Memory B cell (primary cell): Measurements from ENCODE around the gene NYAP1.
"Not testable (repeated sequence)": the region's sequence is repeated elsewhere in the genome, so short reads cannot be mapped to it uniquely, and the experiment has no call there.

Source experiments
- ATAC-seq: fragments of 150-1000 bp; cut with Tn5 transposase; 2 replicates; pipeline ENCODE4 v1.10.0; 2021; ENCODE audit warnings: low read depth, mild to moderate bottlenecking, moderate library complexity
- DNase-seq, 2 donors: peaks; one replicate each; pipeline ENCODE4 v3.0.0; 2022; ENCODE audit warnings: low spot score in 2 of 2
- H3K27ac Mint-ChIP-seq: one replicate; pipeline ENCODE4 v1.8.0; 2022; ENCODE audit warnings: mild to moderate bottlenecking, moderate library complexity, mixed read lengths
- H3K27me3 Mint-ChIP-seq: one replicate; pipeline ENCODE4 v1.8.0; 2022; ENCODE audit warnings: mixed read lengths
- H3K36me3 Mint-ChIP-seq: one replicate; pipeline ENCODE4 v1.8.0; 2022; ENCODE audit warnings: mild to moderate bottlenecking, mixed read lengths
- H3K4me1 Mint-ChIP-seq: one replicate; pipeline ENCODE4 v1.8.0; 2022; ENCODE audit warnings: mixed read lengths
- H3K4me3 Mint-ChIP-seq: one replicate; pipeline ENCODE4 v1.8.0; 2022; ENCODE audit warnings: mild to moderate bottlenecking, moderate library complexity, mixed read lengths
- H3K9me3 Mint-ChIP-seq: one replicate; pipeline ENCODE4 v1.8.0; 2022; ENCODE audit warnings: mixed read lengths

The NYAP1 gene

DNA sequence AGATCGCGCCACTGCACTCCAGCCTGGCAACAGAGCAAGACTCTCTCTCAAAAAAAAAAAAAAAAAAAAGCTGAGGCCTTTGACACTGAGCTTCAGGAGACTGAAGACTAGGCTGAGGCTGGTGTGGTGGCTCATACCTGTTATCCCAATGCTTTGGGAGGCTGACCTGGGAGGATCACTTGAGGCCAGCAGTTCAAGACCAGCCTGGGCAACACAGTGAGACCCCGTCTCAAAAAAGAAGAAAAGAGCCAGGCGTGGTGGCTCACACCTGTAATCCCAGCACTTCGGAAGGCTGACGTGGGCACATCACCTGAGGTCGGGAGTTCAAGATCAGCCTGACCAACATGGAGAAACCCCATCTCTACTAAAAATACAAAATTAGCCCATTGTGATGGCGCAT lies 36.4 kb upstream of the NYAP1 start:
- not testable (repeated sequence) for H3K4me3 Mint-ChIP-seq, H3K9me3 Mint-ChIP-seq, ATAC-seq, DNase-seq, H3K27ac Mint-ChIP-seq, H3K27me3 Mint-ChIP-seq, H3K36me3 Mint-ChIP-seq
- H3K4me1 Mint-ChIP-seq, result peaks cover 11% of the 10 kb centered on the region

DNA sequence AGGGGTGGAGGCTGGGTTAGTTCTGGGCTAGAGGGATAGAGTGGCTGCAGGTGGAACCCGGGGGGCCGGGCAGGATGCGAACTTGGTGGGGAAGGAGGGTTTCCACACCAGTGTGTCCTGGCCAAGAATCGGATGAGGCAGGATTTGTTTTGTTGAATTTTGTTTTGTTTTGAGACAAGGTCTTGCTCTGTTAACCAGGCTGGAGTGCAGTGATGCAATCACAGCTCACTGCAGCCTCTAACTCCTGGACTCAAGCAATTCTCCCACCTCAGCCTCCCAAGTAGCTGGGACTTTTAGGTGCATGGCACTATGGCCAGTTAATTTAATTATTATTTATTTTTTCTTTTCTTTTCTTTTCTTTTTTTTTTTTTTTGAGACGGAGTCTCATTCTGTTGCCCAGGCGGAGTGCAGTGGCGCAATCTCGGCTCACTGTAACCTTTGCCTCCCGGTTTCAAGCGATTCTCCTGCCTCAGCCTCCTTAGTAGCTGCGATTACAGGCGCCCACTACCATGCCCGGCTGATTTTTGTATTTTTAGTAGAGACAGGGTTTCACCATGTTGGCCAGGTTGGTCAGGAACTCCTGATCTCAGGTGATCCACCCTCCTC lies 34.4 kb upstream of the NYAP1 start:
- no peaks in the 10 kb centered on the region for H3K9me3 Mint-ChIP-seq
- no peak overlapping the region for H3K27ac Mint-ChIP-seq
- ATAC-seq, result no peak
- DNase-seq, result no peak
- no peaks in the 10 kb centered on the region for H3K27me3 Mint-ChIP-seq
- H3K4me3 Mint-ChIP-seq, result no peak overlapping the region
- no peaks in the 10 kb centered on the region for H3K36me3 Mint-ChIP-seq
- H3K4me1 Mint-ChIP-seq, result peaks cover 10% of the 10 kb centered on the region

DNA sequence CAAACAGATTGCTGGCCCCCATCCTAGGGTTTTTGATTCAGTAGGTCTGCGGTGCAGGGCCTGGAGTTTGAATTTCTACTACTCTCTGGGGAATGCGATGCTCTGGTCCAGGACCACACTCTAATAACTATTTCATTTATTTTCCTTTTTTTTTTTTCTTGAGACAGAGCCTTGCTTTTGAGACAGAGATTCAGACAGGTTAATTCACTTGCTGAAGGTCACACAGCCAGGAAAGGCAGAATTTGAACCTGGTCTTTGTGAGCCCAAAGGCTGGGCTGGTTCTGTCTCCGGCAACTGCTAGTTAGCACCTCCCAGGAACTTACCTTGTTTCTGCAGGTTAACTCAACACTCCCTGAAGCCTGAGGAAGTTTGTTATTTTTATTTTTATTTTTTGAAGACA lies 31.2 kb upstream of the NYAP1 start:
- H3K4me1 Mint-ChIP-seq, result peaks cover 8% of the 10 kb centered on the region
- ATAC-seq, result no peak
- H3K4me3 Mint-ChIP-seq, result no peak overlapping the region
- H3K36me3 Mint-ChIP-seq, result no peaks in the 10 kb centered on the region
- H3K9me3 Mint-ChIP-seq, result no peaks in the 10 kb centered on the region
- no peaks in the 10 kb centered on the region for H3K27me3 Mint-ChIP-seq
- no peak for DNase-seq
- H3K27ac Mint-ChIP-seq, result no peak overlapping the region

DNA sequence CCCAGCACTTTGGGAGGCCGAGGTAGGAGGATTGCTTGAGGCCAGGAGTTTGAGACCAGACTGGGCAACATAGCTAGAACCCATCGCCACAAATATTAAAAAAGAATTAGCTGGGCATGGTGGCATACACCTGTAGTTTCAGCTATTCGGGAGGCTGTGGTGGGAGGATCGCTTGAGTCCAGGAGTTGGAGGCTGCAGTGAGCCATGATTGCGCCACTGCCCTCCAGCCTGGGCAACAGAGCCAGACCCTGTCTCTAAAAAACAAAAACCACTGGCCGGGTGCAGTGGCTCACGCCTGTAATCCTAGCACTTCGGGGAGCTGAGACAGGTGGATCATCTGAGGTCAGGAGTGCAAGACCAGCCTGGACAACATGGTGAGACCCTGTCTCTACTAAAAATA lies 29.9 kb upstream of the NYAP1 start:
- not testable (repeated sequence) for DNase-seq, H3K27me3 Mint-ChIP-seq, ATAC-seq, H3K27ac Mint-ChIP-seq, H3K9me3 Mint-ChIP-seq, H3K4me3 Mint-ChIP-seq, H3K4me1 Mint-ChIP-seq, H3K36me3 Mint-ChIP-seq

DNA sequence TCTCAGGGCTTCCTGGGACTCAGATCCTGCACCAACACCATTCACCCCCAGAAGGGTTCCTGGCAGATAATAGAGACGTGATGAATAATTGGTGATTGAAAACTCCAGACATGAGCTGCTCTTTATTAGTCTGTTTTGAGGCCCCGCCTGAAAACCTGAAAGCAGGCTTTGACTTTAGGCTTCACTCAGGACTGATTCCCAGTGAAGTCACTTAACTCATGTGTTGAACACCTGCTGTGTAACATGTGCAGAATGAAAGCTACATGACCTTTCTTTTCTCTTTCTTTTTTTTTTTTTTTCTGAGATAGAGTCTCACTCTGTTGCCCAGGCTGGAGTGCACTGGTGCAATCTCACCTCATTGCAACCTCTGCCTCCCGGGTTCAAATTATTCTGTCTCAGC lies 28.5 kb upstream of the NYAP1 start:
- Mint-ChIP-seq H3K27me3 (no peaks in the 10 kb centered on the region), H3K27ac (no peak overlapping the region), H3K4me3 (no peak overlapping the region), H3K4me1 (peaks cover 8% of the 10 kb centered on the region), H3K36me3 (peaks cover 2% of the 10 kb centered on the region), H3K9me3 (no peaks in the 10 kb centered on the region)
- DNase-seq (no peak), ATAC-seq (no peak)

DNA sequence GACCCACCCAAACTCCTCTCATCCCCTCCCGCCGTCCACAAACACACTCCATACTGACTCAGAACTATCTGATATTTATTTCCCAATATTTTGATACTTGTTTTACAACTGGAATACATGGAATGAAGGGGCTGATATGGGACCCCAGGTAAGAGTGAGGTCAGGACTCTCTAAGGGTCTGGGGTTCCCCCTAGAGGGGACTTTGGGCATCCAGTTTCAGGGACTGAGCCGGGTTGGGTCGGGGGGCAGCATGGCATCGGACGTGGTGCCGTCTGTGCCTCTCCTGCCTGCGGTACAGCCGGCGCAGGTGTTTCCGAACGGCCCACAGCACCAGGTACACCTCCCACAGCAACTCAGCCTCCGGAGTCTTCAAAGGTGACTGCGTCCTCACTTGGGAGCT lies 27.2 kb upstream of the NYAP1 start:
- no peak overlapping the region for H3K4me3 Mint-ChIP-seq
- H3K9me3 Mint-ChIP-seq, result no peaks in the 10 kb centered on the region
- H3K27me3 Mint-ChIP-seq, result no peaks in the 10 kb centered on the region
- peaks cover 4% of the 10 kb centered on the region for H3K4me1 Mint-ChIP-seq
- ATAC-seq (no peak), DNase-seq (no peak)
- H3K36me3 Mint-ChIP-seq, result peaks cover 5% of the 10 kb centered on the region
- H3K27ac Mint-ChIP-seq, result no peak overlapping the region

DNA sequence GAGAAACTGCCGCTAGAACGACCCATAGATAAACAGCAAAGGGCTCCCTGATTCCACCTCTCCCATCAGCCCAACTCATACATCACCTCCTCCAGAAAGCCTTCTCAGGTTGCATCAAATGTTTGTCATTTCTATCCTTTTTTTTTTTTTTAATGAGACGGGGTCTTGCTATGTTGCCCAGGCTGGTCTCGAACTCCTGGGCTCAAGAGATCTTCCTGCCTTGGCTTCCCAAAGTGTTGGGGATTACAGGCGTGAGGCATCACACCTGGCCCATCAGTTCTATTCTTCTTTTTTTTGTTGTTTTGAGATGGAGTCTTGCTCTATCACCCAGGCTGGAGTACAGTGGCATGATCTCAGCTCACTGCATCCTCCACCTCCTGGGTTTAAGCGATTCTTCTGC lies 26.7 kb upstream of the NYAP1 start:
- H3K27ac Mint-ChIP-seq, result no peak overlapping the region
- no peak for ATAC-seq
- H3K4me1 Mint-ChIP-seq, result peaks cover 4% of the 10 kb centered on the region
- peaks cover 6% of the 10 kb centered on the region for H3K36me3 Mint-ChIP-seq
- H3K27me3 Mint-ChIP-seq, result no peaks in the 10 kb centered on the region
- no peak for DNase-seq
- H3K9me3 Mint-ChIP-seq, result no peaks in the 10 kb centered on the region
- no peak overlapping the region for H3K4me3 Mint-ChIP-seq

DNA sequence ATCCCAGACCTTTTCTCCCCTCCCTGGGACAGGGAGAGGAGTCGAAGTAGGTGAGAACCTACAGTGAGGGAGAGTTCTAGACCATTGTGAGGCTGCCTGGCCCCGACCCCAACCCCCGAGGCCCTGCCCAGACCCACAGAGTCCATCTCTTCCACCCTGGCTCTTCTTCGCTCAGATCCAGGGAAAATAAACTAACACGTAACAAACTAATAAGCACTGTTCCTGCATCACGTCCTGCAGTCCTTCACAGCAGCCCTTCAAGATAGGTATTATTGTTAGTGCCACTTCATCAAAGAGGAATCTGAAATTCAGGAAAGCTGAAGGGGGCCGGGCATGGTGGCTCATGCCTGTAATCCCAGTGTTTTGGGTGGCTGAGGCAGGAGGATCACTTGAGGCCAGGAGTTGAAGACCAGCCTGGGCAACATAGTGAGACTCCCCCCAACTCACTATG lies 19.5 kb upstream of the NYAP1 start, which contains the start of gene SPACDR:
Gene SPACDR, minus strand, starts transcription at position 51 of the 451 bp plus-strand sequence. CDS start 235 bp downstream, outside the sequence.
- ATAC-seq, result no peak
- Mint-ChIP-seq H3K27me3 (no peaks in the 10 kb centered on the region), H3K9me3 (no peaks in the 10 kb centered on the region), H3K36me3 (peaks cover 16% of the 10 kb centered on the region), H3K27ac (no peak within 1 kb of the TSS), H3K4me3 (no peak within 1 kb of the TSS), H3K4me1 (peaks cover 5% of the 10 kb centered on the region)
- no peak for DNase-seq

DNA sequence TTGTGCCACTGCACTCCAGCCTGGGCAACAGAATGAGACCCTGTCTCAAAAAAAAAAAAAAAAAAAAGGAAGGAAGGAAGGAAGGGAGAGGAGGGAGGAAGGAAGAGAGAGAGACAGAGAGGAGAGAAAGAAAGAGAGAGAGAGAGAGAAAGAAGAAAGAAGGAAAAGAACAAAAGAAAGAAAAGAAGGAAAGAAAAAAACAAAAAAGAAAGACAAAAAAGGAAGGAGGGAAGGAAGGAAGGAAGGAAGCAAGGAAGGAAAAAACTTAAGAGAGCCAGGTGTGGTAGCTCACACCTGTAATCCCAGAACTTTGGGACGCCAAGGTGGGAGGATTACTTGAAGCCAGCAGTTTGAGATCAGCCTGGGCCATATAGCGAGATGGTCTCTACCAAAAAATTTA lies 18.9 kb upstream of the NYAP1 start:
- DNase-seq (no peak), ATAC-seq (no peak)
- H3K27ac Mint-ChIP-seq, result no peak overlapping the region
- H3K4me3 Mint-ChIP-seq, result no peak overlapping the region
- no peaks in the 10 kb centered on the region for H3K27me3 Mint-ChIP-seq
- H3K9me3 Mint-ChIP-seq, result no peaks in the 10 kb centered on the region
- peaks cover 5% of the 10 kb centered on the region for H3K4me1 Mint-ChIP-seq
- H3K36me3 Mint-ChIP-seq, result peaks cover 16% of the 10 kb centered on the region

DNA sequence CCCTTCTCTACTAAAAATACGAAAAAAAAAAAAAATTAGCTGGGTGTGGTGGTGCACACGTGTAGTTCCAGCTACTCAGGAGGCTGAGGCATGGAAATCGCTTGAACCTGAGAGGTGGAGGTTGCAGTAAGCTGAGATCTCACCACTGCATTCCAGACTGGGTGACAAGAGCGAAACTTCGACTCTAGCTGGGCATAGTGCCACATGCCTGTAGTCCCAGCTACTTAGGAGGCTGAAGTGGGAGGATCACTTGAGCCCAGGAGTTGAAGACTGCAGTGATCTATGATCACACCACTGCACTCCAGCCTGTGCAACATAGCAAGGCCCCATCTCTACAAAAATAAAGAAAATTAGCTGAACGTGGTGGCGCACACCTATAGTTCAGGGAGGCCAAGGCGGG lies 18.4 kb upstream of the NYAP1 start:
- DNase-seq (no peak), ATAC-seq (no peak)
- H3K27ac Mint-ChIP-seq, result no peak overlapping the region
- H3K4me1 Mint-ChIP-seq, result peaks cover 5% of the 10 kb centered on the region
- H3K27me3 Mint-ChIP-seq, result no peaks in the 10 kb centered on the region
- H3K4me3 Mint-ChIP-seq, result no peak overlapping the region
- peaks cover 16% of the 10 kb centered on the region for H3K36me3 Mint-ChIP-seq
- no peaks in the 10 kb centered on the region for H3K9me3 Mint-ChIP-seq

DNA sequence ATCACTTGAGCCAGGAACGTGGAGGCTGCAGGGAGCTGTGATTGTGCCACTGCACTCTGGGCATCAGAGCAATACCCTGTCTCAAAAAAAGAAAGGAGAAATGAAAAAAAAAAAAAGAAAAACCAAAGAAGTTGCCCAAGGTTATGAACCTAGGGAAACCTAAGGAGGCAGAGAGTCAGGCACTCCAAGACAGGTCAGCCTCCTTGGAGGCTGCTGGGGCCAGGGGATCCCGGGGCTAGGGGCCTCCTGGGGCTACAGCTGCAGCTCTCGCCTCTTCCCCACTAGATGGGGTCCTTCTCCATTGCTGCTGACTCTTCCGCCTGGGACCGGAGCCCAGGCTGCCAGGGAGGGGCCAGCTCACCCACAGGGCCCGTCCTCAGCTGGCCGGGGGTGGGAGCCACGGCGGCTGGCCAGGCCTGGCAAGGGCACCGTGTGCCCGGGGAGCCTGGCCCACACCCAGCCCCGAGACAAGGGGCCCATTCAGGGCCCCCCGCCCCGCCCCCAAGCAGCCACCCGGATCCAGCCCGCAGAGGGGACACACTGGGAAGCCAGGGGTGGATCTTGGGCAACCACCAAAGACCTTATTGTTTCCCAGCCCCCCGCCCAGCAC lies 17.9 kb upstream of the NYAP1 start:
- Mint-ChIP-seq H3K9me3 (no peaks in the 10 kb centered on the region), H3K4me3 (no peak overlapping the region), H3K36me3 (peaks cover 16% of the 10 kb centered on the region), H3K4me1 (peaks cover 5% of the 10 kb centered on the region), H3K27ac (no peak overlapping the region), H3K27me3 (no peaks in the 10 kb centered on the region)
- ATAC-seq, result no peak
- no peak for DNase-seq

DNA sequence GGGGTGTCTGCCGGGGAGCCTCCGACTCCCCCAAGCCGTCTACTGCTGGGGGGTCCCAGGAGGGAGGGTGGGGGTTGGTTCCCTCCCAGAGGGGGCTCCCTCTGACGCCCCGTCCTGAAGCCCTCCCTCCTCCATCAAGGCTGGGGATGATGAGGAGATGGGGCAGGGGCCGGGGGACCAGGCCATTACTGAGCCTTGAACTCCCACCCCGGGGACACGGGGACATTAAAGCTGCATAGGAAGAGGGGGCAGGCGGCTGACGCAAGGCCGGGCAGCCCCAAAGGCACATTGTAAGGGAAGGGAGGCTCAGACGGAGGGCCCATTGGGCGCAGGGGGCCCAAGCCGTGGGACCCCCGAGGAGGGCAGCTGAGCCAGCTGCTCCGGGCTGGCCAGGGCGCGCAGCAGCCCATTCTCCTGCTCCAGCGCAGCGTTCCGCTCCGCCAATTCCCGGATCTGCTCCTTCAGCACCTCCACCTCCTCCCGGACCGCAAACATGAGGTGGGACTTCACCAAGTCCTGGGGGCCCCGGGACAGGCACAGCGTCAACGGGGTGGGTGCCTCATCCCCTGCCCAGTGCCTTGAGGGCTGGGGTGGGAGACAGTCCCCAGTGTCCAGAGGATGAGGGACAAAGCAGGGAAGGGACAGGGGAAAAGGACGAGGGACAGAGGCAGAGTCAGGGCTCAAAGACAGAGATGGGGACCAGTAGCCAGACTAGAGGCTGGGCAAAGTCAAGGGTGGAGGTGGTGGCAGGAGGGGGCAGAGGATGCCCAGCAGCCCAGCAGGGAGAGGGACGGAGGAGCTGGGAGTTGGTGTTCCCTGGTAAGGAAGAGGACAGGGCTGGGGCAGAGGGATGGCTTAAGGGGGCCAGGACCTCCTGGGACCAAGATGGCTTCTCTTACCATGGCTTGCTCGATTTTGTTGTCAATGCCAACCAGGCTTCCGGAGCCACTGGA lies 16.8 kb upstream of the NYAP1 start:
- no peak for DNase-seq
- Mint-ChIP-seq H3K9me3 (no peaks in the 10 kb centered on the region), H3K4me1 (peaks cover 8% of the 10 kb centered on the region), H3K27ac (no peak overlapping the region), H3K4me3 (no peak overlapping the region), H3K36me3 (peaks cover 14% of the 10 kb centered on the region), H3K27me3 (no peaks in the 10 kb centered on the region)
- ATAC-seq, result no peak

DNA sequence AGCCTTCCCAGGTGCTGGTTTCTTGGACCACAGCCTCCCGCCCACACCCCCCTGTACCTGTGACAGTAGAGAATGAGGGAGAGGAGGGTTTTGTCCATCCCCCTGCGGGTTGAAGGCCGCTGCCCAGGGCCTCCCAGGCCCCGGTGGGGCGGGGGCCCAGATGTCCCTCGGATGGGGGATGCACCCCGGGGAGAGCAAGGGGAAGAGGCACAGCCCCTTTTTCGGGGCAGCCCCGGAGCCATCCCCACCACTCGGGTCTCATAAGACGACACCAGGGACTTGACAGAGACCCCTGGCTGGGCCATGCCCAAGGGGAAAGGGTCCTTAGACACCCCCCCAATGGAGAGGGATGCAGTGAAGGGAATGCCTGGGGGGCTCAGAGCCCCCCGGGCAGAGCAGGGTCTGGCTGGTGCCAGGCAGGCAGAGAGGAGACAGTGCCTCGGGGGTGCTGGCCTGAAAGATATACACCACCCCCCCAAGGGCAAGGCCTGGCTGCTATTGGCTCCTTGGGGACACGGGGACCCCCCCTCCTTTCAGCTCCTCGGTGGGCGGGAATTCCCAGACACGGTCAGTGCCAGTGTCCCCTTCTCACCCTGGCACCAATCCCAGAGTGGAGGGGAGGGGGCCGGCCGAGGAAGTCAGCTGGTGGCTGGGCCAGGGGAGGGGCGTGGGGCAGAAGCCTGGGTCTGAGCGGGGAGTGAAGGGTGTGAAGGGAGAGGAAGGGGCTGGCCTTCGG lies 15.9 kb upstream of the NYAP1 start:
- ATAC-seq, result no peak
- no peak for DNase-seq
- no peaks in the 10 kb centered on the region for H3K9me3 Mint-ChIP-seq
- H3K36me3 Mint-ChIP-seq, result peaks cover 14% of the 10 kb centered on the region
- H3K4me1 Mint-ChIP-seq, result peaks cover 9% of the 10 kb centered on the region
- H3K4me3 Mint-ChIP-seq, result no peak overlapping the region
- H3K27me3 Mint-ChIP-seq, result no peaks in the 10 kb centered on the region
- no peak overlapping the region for H3K27ac Mint-ChIP-seq
